GM12865 (cell line): ENCODE measurements around the gene RALB.

Experiments used
- DNase-seq: peaks from one replicate; pipeline ENCODE4 v3.0.0; 2010; ENCODE audit warnings: low read depth
- H3K4me3 ChIP-seq: 2 replicates; pipeline ENCODE4 v1.5.1; 2011; ENCODE audit warnings: mild to moderate bottlenecking, low read depth, low read length, control low read depth
- TF ChIP-seq, protein P1 (sequence below): IDR thresholded peaks from 2 replicates; pipeline ENCODE4 v1.5.1; 2011; ENCODE audit warnings: low read length, control low read depth, low read depth, inconsistent platforms; ENCODE audit not compliant: insufficient read depth; ENCODE audit errors: missing control alignments

Gene RALB

DNA sequence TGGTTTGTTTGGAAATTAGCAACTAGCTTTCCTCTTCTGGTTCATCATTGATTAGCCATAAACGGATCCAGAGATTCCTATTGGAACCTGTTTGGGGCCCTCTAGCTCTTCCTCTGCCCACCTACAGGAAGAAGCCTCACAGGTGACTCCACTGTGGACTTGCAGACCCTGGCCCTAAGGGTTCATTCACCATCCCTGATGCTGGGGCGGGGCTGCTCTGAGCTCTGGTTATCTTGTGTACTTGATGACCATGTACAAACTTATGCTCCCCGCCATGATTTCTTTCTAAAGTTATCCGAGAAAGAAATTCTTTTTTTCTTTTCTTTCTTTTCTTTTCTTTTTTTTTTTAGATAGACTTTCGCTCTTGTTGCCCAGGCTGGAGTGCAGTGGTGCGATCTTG is 59.4 kb downstream of the RALB start:
- H3K4me3 ChIP-seq, result no peak overlapping the region
- TF ChIP-seq, protein P1, sequence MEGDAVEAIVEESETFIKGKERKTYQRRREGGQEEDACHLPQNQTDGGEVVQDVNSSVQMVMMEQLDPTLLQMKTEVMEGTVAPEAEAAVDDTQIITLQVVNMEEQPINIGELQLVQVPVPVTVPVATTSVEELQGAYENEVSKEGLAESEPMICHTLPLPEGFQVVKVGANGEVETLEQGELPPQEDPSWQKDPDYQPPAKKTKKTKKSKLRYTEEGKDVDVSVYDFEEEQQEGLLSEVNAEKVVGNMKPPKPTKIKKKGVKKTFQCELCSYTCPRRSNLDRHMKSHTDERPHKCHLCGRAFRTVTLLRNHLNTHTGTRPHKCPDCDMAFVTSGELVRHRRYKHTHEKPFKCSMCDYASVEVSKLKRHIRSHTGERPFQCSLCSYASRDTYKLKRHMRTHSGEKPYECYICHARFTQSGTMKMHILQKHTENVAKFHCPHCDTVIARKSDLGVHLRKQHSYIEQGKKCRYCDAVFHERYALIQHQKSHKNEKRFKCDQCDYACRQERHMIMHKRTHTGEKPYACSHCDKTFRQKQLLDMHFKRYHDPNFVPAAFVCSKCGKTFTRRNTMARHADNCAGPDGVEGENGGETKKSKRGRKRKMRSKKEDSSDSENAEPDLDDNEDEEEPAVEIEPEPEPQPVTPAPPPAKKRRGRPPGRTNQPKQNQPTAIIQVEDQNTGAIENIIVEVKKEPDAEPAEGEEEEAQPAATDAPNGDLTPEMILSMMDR, result no peak
- DNase-seq, result no peak

GRCh38 chr2:120312860-120313694 is 60.4 kb downstream of the RALB start:
- TF ChIP-seq, protein P1, result peak; percentile 85
- DNase-seq, result peak; percentile 81
- peak overlapping the region; percentile 11 for H3K4me3 ChIP-seq

DNA sequence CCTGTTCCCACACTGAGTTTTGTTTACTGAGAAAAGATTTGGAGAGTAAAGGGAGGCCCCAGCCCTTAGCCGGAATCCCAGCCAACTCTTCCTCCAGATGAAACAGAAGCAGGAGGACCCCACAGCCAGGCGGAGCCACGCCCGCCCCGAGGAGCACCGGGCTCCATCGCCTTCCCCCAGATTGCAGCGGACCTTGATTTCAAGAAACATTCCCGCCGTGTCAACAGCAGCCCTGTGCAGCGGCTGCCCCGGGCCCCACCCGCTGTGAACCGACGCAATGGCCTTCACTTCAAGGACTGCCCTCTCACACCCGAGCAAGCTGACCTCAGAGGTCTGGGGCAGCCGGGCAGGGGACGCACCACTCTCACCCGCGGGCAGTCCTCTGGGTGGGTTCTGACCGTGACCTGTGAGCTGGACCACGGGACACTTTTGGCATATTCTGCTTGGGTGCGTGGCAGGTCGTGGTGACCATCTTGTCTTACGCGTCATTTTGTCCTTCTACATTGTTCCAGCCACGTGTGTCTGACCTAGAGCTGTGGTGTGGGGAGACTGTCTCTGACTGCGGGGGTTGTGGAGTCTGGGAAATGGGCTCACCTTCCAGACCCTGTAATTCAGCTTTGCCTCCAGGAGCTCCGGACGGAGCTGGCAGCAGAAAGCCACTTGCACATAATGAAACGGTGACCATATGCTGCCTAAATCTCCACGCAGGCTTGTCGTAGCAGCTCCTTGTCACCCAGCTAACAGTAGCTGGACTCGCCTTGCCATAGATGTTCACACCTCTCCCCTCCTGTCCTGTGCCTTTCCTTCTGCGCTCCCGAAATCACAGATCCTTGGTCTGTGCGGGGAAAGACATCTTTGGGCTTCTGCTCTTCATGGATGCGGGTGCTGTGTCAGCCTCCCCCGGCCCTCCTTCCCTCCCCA is 61.3 kb downstream of the RALB start:
- DNase-seq, result no peak
- TF ChIP-seq, protein P1, result no peak
- H3K4me3 ChIP-seq, result no peak overlapping the region

GRCh38 chr2:120314690-120315366 is 62.2 kb downstream of the RALB start:
- TF ChIP-seq, protein P1, result no peak
- DNase-seq, result no peak
- H3K4me3 ChIP-seq, result no peak overlapping the region

DNA sequence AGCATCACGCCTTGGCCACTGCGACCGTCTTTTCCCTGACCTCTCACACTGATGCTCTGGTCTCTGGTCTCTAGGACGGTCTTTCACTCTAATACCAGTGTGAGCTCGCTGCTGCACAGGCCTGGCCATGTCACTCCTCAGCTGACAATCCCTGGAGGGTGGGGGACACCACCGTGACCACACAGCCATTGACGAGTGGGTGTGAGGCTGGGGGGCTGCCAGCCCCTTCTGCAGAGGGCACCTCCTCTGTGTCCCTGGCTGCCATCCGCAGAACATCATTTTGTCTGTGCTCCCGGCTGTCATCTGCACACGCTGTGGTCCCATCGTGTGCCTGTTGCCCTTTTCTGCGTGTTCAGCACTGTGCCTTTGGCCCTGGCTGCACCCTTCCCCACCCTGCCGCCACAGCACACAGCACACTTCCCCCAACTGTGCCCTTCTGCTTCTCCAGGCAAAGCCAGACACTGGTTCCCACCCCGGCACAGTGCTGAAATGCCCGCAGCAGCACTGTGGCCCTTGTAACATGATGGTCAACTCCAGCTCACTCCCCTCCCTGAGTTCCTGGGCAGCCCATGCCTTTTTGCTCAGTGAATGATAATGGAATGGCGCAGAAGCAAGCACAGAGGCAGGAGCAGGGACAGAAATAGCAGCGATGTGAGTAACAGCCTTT is 62.8 kb downstream of the RALB start:
- DNase-seq, result no peak
- no peak overlapping the region for H3K4me3 ChIP-seq
- TF ChIP-seq, protein P1, result no peak

DNA sequence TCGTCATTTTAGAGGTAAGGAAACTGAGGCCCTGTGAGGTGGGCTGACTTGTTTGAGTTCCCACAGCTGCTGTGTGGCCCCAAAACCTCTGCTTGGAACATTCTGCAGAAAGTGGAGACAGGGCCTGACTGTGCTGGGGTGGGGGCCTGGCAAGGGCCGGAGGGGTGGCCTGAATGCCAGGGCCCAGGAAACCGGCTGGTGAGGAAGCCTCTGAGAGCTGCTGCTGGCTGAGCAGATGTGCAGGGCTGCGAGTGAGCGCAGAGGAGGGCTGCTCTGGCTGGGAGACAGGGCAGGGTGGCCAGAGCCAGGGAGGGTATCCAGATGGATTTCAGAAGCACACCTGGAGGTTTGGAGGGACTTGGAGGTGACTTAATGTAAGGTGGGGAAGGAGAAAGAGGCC is 63.4 kb downstream of the RALB start:
- DNase-seq, result no peak
- H3K4me3 ChIP-seq, result no peak overlapping the region
- TF ChIP-seq, protein P1, result no peak
